HG03025 (cell line): ENCODE data around the gene RRP1.

Source experiments
- ATAC-seq: cut with Tn5 transposase; IDR thresholded peaks from one replicate; pipeline ENCODE4 v1.9.1; 2021; ENCODE audit warnings: mild to moderate bottlenecking, moderate library complexity; ENCODE audit not compliant: unreplicated experiment, low FRiP score

Gene RRP1

GRCh38 chr21:43799301-43799840, 10.0 kb downstream of the RRP1 start:
- no peak for ATAC-seq

GRCh38 chr21:43800124-43800523, 10.7 kb downstream of the RRP1 start:
- no peak for ATAC-seq

- ATAC-seq: no peak
These were observed 11.2 kb downstream of the RRP1 start for GRCh38 chr21:43800566-43800965.

- ATAC-seq: no peak
These were observed 11.8 kb downstream of the RRP1 start for GRCh38 chr21:43801006-43801783.

- ATAC-seq: no peak
These were observed 13.4 kb downstream of the RRP1 start for GRCh38 chr21:43802713-43803313.

- no peak for ATAC-seq
These were observed 14.4 kb downstream of the RRP1 start for GRCh38 chr21:43803558-43804300.

- peak; percentile 57 for ATAC-seq
These were observed 16.0 kb downstream of the RRP1 start for GRCh38 chr21:43805275-43805800.

GRCh38 chr21:43806017-43806710, 16.8 kb downstream of the RRP1 start:
- ATAC-seq: peak; percentile 6

GRCh38 chr21:43808367-43808766, 19.0 kb downstream of the RRP1 start:
- ATAC-seq: no peak

- no peak for ATAC-seq
These were observed 19.5 kb downstream of the RRP1 start for GRCh38 chr21:43808832-43809251.

- no peak for ATAC-seq
These were observed 20.0 kb downstream of the RRP1 start for GRCh38 chr21:43809346-43809799.

GRCh38 chr21:43809853-43810504, 20.6 kb downstream of the RRP1 start:
- ATAC-seq: no peak

GRCh38 chr21:43810505-43811261, 21.3 kb downstream of the RRP1 start:
- no peak for ATAC-seq

GRCh38 chr21:43811262-43812105, 22.1 kb downstream of the RRP1 start:
- no peak for ATAC-seq

GRCh38 chr21:43812139-43812821, 22.9 kb downstream of the RRP1 start:
- no peak for ATAC-seq

- ATAC-seq: no peak
These were observed 23.7 kb downstream of the RRP1 start for GRCh38 chr21:43812957-43813655.

GRCh38 chr21:43813656-43813980, 24.2 kb downstream of the RRP1 start:
- ATAC-seq: no peak
